NCI-H2171 treated with DMSO at 0.1 percent for 48 hours (cell line): Measurements from ENCODE around the gene KCNG2.
"Not testable (repeated sequence)": the region's sequence is repeated elsewhere in the genome, so short reads cannot be mapped to it uniquely, and the experiment has no call there.

Experiments
- DNase-seq: peaks from one replicate; lab custom pipeline; 2025; lab: John Stamatoyannopoulos, UW

KCNG2 gene

DNA sequence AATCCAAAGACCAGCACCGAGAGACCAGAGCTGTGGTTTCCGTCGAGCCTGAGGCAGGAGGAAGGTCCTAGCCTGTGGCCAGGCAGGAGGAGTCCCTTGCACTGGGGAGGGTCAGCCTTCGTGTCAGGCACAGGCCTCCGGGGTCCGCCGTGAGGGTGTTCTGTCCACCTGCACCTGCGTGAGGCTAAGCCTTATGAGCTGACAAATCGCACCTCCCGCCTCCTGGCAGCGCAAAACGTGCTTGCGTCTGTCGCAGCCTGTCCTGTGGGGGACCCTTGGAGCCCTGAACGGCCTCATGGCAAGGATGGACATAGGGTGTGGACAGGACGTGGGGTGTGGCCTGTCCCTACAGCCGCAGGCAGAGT is 73.3 kb downstream of the KCNG2 start:
- no peak for DNase-seq

DNA sequence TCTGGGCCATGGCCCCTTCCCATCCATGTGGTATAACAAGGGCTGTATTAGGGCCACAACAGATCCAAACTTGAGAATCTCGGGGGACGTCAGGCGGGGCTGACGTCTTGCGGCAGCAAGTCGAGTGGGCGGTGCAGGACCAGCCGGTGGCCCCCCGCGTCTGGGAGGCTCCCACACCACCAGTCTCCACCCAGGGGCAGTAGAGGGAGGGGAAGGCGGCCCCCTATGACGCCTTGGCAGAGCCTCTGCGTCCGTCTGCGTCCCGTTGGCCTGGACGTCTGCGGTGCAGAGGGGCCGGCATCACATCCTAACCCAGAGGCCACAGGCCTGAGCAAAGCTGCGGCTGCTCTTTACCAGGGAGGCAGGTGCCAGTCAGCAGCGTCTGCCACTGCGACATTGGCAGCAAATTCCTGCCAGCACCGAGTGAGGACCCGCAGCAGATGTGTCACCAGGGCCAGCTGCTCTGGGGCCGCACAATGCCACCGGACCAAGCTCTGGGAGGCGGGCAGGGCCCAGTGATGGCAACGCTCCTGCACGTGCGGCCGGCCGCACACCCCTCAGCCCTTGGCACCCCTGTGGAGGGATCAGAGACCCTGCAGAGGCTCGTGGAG is 73.8 kb downstream of the KCNG2 start:
- no peak for DNase-seq

DNA sequence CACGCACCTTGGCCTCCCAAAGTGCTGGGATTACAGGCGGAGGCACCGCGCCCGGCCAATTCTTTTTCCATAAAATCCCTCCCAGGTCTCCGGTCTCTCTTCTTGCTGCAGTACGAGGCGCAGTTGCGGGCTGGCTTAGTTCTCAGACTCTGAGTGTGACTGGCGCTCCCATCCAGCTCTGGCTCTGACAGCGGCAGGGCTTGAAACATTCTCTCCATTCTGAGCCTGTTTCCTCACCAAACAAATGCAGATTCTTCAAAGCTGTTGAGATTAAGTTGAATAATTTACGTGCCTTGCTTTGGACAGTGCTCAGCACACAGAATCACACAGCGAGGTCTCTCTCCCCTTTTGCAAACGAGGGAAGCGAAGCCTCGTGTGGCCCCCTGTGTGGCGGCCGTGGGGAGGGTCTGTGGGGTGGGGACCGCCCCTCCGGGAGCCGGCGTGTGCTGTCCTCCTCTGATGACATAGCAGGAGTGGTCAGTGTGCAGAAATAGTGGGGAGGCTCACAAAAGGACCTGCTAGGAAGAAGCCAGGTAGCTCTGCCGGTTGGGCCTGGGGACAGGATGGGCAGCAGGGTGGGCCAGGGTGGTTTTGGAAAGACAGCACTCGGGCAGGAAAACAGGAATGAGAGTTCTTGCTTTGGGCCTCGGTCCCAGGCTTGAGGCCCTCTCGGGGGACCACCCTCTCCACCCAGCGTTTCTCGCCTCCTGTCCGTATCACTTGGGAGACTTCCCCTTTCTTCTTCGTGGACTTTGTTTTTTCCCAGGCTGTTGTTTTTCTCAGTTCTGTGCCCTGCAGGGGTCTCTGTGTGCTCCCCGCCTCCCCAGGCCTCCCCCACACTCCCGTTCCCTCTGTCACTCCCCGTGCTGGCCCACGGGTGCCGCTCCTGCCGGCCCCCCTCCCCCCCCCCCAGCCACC is 75.0 kb downstream of the KCNG2 start:
- no peak for DNase-seq

DNA sequence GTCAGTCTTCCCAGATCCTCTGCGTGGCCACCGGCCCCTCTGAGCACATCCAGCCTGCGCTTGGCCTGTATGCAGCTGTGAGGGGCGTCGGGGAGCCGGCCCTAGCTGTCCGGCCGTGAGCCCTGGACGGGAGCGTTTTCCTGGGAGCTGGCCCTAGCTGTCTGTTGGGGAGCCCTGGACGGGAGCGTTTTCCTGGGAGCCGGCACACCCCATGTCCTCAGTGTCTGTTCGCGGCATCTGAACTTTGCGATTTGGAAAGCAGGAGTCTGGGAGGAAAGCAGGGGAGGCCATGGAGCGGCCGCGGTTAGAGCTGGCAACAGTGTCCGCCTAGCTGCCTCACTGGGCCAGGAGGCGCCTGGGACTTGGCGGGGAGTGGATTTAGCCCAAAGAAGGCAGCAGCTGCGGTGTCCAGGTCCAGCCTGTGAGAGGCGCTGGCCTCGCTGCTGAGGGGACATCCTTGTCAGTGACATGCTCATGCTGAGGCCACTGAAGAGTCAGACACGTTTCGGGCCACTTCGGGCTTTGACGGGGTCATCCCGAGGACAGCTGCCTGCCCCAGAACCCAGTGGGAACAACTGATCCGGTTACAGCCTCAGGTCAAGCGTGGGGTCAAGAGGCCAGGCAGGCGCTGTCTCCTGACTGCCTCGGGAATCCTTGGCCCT is 75.8 kb downstream of the KCNG2 start:
- no peak for DNase-seq

DNA sequence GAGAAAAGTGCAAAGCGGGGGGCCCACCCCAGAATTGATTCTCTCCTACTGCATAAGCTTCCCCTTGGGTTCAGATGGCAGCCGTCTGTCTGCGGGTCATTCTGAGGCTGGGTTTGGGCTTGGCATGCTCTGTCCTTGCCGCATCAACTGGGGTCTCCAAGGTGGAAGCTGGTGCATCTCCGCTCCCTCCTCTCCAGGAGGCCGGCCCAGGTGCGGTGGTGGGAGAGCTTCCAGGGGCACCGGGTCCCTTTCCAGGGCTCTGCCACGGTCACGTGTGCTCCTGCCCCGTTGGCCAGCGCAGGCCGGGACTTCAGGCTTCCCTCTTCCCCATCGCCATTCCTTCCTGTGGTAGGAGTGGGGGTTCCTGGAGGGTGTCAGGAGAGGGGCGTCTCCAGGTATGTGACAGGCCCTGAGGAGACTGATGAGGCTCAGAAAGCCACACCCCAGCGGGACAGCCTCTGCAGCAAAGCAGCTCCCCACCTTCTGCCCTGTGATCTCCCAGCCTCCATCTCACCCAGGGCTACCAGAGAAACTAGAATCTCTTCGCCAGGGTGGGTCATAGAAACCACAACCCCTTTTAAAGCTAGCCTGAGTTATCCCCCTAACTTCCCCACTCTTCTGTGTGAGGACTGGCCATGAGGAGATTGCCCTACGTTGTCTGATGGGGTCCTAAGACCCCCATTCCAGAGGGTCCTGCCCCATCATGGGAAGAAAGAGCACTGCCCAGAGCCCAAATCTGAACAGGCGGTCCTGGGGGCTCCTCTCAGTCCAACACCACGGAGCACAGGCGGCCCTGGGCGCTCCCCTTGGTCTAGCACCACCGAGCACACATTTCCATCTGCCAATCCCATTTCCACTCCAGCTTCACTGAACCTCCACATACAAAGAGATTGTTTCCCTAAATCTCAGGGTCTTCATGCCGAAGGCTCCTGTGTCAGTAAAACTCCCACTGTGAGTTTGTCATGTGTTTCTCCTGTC is 77.1 kb downstream of the KCNG2 start:
- DNase-seq, result no peak

DNA sequence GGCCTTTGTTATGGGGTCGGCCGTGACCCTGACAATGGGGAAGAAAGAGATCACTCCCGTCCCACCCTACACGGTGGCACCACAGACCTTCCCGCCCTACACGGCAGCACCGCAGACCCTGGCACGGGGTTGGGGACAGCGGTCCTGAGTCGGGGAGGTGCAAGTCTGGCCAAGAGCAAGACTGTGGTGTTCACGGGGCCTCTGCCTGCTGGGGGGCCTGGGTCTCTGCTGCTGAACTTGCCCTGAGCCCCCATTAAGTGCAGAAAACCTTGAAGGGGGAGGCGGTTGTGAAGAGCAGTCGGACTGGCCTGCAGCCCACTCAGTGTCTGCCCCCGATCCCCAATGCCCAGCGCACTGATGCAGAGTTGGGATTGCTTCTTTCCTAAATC is 77.8 kb downstream of the KCNG2 start:
- DNase-seq, result no peak

DNA sequence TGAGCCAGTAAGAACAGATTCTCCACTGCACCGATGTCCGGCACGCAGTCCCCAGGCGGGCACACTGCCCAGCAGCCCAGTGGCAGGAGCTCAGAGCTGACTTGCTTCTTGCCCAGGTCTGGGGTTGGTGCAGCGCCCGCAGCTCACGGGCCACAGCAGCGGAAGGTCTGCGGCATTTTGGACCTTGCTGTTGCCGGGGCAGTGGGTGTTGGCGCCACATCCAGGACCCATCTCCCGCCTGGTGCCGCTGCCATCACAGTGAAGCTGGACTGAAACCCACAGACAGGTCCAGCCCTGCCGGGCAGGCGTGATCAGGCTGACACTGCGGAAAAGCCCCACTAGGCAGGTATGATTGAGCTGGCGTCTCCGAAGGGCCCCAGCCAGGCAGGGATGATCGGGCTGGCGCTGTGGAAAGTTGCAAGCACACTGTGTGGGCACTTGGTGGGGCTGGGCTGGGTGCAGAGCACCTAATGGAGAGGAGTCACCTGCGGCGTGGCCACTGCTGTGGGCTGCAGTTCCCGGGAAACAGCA is 78.3 kb downstream of the KCNG2 start:
- no peak for DNase-seq

DNA sequence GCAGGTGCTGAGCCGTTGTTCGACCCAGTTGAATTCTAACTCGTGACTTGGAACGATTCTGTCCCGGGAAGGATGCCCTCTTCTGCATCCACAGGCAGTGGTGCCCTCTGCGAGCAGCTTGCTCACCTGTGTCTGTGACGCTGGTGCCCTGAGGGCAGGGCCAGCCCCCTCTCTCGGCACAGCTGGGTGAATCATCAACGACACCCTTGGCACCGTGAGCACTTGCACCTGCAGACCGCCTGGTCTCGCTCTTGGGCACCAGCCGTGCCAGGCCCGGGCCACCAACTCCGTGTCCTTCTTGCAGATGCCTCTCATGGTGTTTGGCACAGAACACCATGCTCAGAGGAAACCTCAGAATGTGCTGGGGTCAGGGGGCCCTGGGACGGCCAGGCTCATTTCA is 78.8 kb downstream of the KCNG2 start:
- no peak for DNase-seq

DNA sequence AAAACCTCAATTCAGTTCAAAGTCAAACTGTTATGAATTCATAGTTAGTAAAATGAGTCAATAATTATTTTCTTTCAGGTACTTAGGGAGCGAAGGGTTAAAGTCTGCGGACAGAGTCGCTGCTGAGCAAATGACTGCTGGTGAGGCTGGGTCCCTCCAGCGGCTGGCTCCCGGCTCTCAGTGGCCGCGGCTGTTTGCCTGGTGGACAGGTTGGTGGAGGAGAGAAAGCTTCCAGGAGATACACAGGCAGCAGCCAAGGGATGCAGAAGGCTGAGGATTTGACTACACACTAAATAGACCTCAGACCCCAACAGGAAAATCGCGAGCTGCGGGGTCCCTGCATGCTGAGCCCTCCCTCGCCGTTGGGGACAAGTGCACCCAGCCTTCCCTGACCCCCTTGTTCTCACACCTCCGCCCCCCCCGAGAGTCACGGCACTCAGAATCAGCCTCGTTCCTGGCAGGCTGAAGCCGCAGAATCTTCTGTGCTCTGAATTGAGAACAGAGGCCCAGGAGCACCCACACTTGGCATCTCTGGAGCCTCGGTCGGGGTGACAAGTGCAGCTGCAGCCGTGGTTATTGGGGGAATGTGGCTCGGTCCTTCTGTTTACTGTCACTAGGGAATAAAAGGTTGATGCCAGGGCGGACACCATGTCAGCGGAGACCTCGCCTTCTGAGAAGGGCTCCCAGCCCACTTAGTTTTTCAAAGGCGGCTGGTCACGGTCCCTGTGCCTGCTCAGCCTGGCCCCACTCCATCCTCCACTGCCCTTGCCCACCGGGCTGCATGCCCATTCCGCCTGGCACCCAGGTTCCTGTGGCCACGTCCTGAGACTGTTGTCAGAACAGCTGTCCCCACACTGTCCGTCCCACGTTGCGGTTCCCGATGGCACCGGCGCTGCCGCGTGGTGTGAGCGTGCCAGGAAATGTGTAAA is 79.7 kb downstream of the KCNG2 start:
- DNase-seq, result no peak

DNA sequence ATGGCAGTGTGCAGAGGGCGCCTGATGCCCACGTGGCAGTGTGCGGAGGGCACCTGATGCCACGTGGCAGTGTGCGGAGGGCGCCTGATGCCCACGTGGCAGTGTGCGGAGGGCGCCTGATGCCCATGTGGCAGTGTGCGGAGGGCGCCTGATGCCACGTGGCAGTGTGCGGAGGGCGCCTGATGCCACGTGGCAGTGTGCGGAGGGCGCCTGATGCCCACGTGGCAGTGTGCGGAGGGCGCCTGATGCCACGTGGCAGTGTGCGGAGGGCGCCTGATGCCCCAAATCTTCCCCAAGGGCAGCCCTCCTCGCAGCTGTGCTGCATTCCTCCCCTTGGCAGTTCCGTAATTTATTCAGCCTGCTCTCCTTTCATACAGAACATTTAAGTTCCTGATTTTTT is 80.5 kb downstream of the KCNG2 start:
- not testable (repeated sequence) for DNase-seq

DNA sequence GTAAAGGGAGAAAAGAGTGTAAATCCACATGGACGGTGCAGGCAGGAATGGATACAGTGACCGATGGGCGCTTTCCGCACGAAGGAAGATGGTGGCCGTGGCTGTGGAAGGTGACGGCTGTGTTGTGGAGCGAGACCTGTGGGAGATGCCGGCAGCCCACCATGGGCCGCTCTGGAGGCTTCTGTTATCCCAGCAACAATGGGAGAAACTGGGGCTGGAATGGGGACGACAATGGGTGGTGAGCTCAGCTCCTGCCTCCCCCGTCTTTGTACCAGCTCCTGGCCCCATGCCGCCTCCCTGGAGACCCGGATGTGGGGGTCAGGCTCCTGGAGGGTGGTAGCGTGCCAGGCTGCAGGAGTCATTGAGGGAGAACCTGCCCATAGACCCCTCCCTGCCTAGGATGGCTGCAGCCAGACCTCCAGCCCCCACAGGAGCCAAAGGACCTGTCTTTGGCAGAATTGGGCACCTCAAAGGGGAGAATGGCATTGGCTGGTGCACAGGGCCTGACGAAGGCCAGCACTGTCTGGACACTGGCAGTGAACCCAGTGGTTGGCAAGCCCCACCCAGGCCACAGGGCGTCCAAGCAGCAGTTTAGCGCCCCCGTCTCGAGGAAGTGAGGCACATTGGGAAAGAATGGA is 81.1 kb downstream of the KCNG2 start:
- no peak for DNase-seq

DNA sequence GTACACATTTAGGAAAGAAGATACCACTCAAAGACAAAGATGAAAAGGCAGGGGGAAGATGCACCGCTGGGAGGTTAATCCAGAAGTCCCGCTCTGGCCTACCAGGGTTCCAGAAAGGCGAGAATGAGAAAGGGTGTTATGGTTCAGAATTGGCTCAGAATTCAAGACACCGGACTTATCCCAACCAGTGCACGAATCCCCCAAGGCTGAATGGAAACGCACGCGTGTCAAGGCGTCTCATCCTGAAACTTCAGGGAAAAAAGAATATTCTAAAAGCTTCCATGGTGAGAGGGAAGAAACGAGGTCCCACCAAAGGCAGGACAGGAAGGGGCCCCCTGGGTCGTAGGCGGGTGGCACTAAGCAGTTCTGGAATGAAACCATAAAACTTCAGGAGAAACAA is 81.8 kb downstream of the KCNG2 start:
- DNase-seq, result no peak

DNA sequence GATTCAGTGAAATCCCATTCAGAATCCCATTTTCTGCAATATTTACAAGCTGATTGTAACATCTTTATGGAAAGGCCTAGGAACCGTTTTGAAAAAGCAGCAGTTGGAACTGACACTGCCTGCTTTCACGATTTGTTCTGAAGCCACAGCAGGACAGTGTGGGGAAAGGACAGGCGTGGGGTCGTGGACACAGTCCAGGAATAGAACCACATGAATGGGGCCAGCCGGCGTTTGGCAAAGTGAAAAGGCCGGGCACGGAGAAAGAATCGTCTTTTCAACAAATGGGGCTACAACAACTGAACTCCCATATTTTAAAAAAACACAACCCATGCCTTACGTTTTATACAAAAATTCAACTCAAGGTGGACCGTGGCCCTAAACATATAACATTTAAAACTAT is 84.0 kb downstream of the KCNG2 start:
- DNase-seq, result no peak

DNA sequence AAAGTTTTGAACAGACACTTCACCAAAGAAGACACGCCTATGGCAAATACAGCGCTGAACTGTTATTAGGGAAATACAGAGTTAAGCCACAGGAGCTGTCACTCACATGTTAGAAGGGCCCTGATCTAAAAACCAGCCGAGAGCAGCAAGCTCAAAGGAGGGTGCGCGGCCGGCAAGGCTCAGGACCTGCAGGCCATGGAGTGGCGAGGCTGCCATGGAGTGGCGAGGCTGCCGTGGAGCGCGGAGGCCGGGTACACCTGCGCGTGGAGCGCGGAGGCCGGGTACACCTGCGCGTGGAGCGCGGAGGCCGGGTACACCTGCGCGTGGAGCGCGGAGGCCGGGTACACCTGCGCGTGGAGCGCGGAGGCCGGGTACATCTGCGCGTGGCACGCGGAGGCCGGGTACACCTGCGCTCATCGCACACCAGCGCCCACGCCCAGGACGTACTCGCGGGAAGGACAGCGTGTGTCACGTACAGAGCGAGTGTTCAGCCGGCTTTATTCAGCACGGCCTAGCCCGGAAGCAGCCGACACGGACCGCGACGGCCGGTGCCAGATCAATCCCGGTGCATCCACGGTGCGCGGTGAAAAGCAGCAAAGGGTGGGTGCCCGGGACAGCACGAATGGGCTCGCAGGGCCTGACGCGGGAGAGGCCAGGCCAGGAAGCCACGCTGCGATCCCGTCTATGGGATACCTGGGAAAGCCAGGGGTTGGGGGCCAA is 84.9 kb downstream of the KCNG2 start:
- DNase-seq, result no peak

DNA sequence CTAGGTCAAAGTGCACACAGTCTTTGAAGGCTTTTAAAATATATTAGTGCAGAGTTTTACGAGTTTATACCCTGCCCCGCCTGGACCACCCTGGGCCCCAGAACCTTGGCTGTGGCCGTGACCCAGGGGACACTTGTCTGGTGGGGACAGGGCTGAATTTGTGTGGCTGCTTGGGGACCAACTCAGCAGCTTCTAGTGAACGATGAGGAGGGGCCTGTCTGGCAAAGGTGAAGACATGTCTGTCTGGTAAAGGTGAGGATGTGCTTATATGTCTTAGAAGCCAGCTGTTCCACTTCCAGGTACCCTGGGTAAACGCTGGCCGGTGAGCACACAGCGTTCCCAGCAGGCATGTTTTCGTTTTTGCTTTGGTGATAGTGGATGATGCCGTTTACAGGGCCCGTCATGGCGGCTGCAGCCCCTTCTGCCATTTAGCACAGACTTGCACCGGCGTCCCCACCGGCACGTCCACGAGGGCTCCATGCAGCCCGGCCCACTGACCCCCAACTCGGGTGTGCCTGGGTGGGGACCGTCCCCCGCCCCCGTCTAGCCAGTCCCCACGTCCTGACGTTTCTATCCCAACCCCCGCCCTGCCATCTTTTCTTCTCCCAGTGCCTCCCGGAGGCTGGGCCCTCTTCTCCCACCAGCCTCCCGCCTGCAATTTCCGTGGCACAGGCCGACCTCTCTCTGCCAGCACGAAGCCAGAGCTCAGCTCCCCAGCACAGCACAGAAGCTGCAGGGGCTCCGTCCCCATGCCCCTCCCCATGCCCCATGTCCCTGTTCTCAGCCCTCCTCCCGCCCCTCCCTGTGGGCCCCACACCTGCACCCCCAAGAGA is 85.9 kb downstream of the KCNG2 start:
- DNase-seq, result no peak

DNA sequence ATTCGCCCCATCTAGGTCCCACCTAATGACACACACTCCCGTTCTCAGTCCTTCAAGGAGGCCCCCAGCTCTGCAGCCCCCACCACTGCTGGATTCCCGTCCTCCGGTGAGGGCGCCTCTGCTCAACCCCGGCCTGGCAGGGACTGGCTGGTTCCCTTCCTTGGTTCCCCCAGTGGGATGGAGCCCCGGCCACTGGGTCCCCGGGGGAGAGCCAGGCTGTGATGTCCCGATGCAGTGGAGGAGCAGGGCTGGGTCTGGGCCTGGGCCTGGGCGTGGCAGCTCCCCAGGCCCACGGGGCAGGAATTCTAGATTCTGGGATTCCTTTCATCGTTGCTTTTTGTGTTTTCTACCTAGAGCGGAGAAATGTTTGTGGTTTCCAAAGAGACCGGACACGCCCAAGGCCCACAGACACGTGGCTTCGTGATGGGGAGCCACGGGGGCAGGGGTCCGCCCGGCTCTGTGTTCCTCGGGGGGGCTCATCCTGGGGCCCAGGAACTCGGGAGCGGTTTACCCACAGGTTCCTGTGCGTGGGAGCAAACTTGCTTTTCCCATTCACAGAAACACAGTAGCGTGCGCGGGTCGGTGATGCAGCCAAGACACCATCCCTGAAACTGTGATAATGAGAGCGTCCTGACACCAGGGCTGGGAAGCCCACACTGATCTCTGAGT is 86.7 kb downstream of the KCNG2 start:
- no peak for DNase-seq

DNA sequence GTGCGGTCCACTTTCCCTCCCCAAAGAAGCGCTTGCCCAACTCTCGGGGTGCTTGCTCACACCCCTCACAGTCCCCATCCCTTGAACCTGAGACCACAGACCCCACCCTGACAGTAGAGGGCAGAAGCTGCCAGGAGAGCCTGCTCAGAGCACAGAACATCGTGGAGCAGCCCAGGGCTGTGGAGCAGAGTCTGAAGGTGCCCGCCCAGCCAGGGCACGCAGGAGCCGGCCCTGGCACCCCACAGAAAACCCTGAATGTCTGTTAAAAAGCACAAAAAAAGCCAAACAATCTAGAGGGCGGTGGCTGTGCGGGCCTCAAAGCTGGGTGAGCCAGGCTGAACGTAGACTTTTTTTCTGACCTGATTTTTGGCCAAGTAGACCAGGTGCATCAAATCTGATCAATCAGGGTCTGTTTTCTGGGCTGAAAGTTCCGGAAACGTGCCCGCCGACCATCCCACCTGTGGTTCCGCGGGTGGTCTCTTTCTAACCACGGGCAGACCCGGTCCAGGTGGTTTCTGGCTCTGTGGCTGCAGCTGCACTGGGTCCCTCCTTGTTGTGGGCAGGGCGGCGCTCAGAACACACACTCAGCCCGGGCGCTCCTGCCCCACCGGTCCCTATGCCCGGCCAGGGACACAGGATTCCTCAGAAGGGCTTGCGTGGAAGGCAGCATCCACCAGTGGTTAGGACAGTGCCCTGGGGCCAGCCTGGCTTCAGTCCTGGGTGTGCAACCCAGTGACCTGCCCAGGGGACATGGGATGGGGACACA is 87.4 kb downstream of the KCNG2 start:
- DNase-seq, result no peak
